Measurements from ENCODE around the gene RASL11A.

The RASL11A gene

GRCh38 chr13:27281420-27281819, 10.8 kb downstream of the RASL11A start:
- no peaks in the 10 kb centered on the region for H4K20me1 ChIP-seq (ENCODE audit: insufficient read depth, low read length)
- H3F3A ChIP-seq (ENCODE audit: insufficient read depth, low read length), result no peaks in the 10 kb centered on the region
- no peaks in the 10 kb centered on the region for H3K27me3 ChIP-seq (replicated peaks; ENCODE audit: insufficient read depth, low read length)
- TF ChIP-seq EZH2 (optimal IDR thresholded peaks at IDR 0.05; ENCODE audit: low read depth, low read length) (no peak), EZH2phosphoT487 (IDR thresholded peaks at IDR 0.05; ENCODE audit: low read length) (no peak), CTCF (IDR thresholded peaks at IDR 0.05; ENCODE audit: low read length) (no peak)
- no peak for DNase-seq
- no peak overlapping the region for H3K4me2 ChIP-seq (ENCODE audit: low read depth, low read length)
- H3K9me3 ChIP-seq (replicated peaks; ENCODE audit: insufficient read depth, low read length), result no peaks in the 10 kb centered on the region
- no peaks in the 10 kb centered on the region for H3K4me1 ChIP-seq (ENCODE audit: low read length)
- H3K36me3 ChIP-seq (replicated peaks; ENCODE audit: insufficient read depth, low read length), result no peaks in the 10 kb centered on the region
- H3K4me3 ChIP-seq (ENCODE audit: low read length), result no peak overlapping the region
- no peak overlapping the region for H3K9ac ChIP-seq (ENCODE audit: low read length)
- no peaks in the 10 kb centered on the region for H3K79me2 ChIP-seq (ENCODE audit: low read length)
- H3K9me2 ChIP-seq (replicated peaks; ENCODE audit: insufficient read depth, low read length), result no peaks in the 10 kb centered on the region
- no peak overlapping the region for H2AFZ ChIP-seq (ENCODE audit: low read length)
- no peak overlapping the region for H3K27ac ChIP-seq (ENCODE audit: low read length)

- TF ChIP-seq CTCF (IDR thresholded peaks at IDR 0.05; ENCODE audit: low read length), result no peak
- no peak for TF ChIP-seq EZH2phosphoT487 (IDR thresholded peaks at IDR 0.05; ENCODE audit: low read length)
- no peak for TF ChIP-seq EZH2 (optimal IDR thresholded peaks at IDR 0.05; ENCODE audit: low read depth, low read length)
- Histone ChIP-seq H3K9ac (ENCODE audit: low read length) (no peak overlapping the region), H3K9me2 (replicated peaks; ENCODE audit: insufficient read depth, low read length) (no peaks in the 10 kb centered on the region), H3K36me3 (replicated peaks; ENCODE audit: insufficient read depth, low read length) (no peaks in the 10 kb centered on the region), H3K27me3 (replicated peaks; ENCODE audit: insufficient read depth, low read length) (no peaks in the 10 kb centered on the region), H3K27ac (ENCODE audit: low read length) (no peak overlapping the region), H3K4me2 (ENCODE audit: low read depth, low read length) (no peak overlapping the region), H3K4me1 (ENCODE audit: low read length) (no peaks in the 10 kb centered on the region), H3K4me3 (ENCODE audit: low read length) (no peak overlapping the region), H3F3A (ENCODE audit: insufficient read depth, low read length) (no peaks in the 10 kb centered on the region), H3K79me2 (ENCODE audit: low read length) (no peaks in the 10 kb centered on the region), H4K20me1 (ENCODE audit: insufficient read depth, low read length) (no peaks in the 10 kb centered on the region), H3K9me3 (replicated peaks; ENCODE audit: insufficient read depth, low read length) (no peaks in the 10 kb centered on the region), H2AFZ (ENCODE audit: low read length) (no peak overlapping the region)
- no peak for DNase-seq
These were observed 13.4 kb downstream of the RASL11A start for GRCh38 chr13:27283906-27284493.

- no peak overlapping the region for H2AFZ ChIP-seq (ENCODE audit: low read length)
- H4K20me1 ChIP-seq (ENCODE audit: insufficient read depth, low read length), result no peaks in the 10 kb centered on the region
- H3K27me3 ChIP-seq (replicated peaks; ENCODE audit: insufficient read depth, low read length), result no peaks in the 10 kb centered on the region
- no peak overlapping the region for H3K4me3 ChIP-seq (ENCODE audit: low read length)
- no peaks in the 10 kb centered on the region for H3K36me3 ChIP-seq (replicated peaks; ENCODE audit: insufficient read depth, low read length)
- H3K79me2 ChIP-seq (ENCODE audit: low read length), result no peaks in the 10 kb centered on the region
- no peaks in the 10 kb centered on the region for H3F3A ChIP-seq (ENCODE audit: insufficient read depth, low read length)
- TF ChIP-seq EZH2phosphoT487 (IDR thresholded peaks at IDR 0.05; ENCODE audit: low read length) (no peak), CTCF (IDR thresholded peaks at IDR 0.05; ENCODE audit: low read length) (no peak), EZH2 (optimal IDR thresholded peaks at IDR 0.05; ENCODE audit: low read depth, low read length) (no peak)
- H3K9me3 ChIP-seq (replicated peaks; ENCODE audit: insufficient read depth, low read length), result no peaks in the 10 kb centered on the region
- H3K27ac ChIP-seq (ENCODE audit: low read length), result no peak overlapping the region
- H3K9ac ChIP-seq (ENCODE audit: low read length), result no peak overlapping the region
- no peak for DNase-seq
- H3K9me2 ChIP-seq (replicated peaks; ENCODE audit: insufficient read depth, low read length), result no peaks in the 10 kb centered on the region
- H3K4me1 ChIP-seq (ENCODE audit: low read length), result no peaks in the 10 kb centered on the region
- no peak overlapping the region for H3K4me2 ChIP-seq (ENCODE audit: low read depth, low read length)
These were observed 17.8 kb downstream of the RASL11A start for GRCh38 chr13:27288392-27288791.
